Gastrocnemius medialis (tissue), 4 donors: ENCODE data around the gene TNN. TPM values are rescaled to one million over a fixed set of nuclear protein-coding genes. Genes with fewer than 3 reads are reported as not detected.

Experiments used
- ATAC-seq, 2 donors: fragments of 150-250 bp; one replicate each; pipeline ENCODE4 v1.9.1; 2016
- DNase-seq, 2 donors: peaks; one replicate each; pipeline ENCODE4 v3.0.0-alpha.2; 2019
- H3K27ac ChIP-seq, 4 donors: fragments of 200-600 bp; sonication (generic); 1 replicate in 1 of 4; 2 replicates in 3 of 4; pipeline ENCODE4 v1.5.1; 2016 to 2018; ENCODE audit warnings: mild to moderate bottlenecking in 2 of 4, moderate library complexity in 1 of 4
- H3K27me3 ChIP-seq, 3 donors: fragments of 200-600 bp; sonication (generic) in 2 of 3; 1 replicate in 1 of 3; 2 replicates in 2 of 3; pipeline versions ENCODE4 v1.5.1 to v1.6.0; 2016 to 2019; ENCODE audit warnings: mild to moderate bottlenecking in 1 of 3, moderate library complexity in 1 of 3
- H3K36me3 ChIP-seq, 2 donors: fragments of 200-600 bp; sonication (generic) in 1 of 2; one replicate each; pipeline ENCODE4 v1.5.1; 2017 to 2018
- H3K4me1 ChIP-seq, 2 donors: fragments of 200-600 bp; sonication (generic) in 1 of 2; one replicate each; pipeline ENCODE4 v1.5.1; 2016 to 2017; ENCODE audit warnings: mild to moderate bottlenecking in 2 of 2
- H3K4me3 ChIP-seq, 4 donors: fragments of 200-600 bp; sonication (generic) in 3 of 4; 1 replicate in 1 of 4; 2 replicates in 3 of 4; pipeline ENCODE4 v1.5.1; 2016 to 2019; ENCODE audit warnings: mild to moderate bottlenecking in 2 of 4
- H3K9me3 ChIP-seq, 3 donors: fragments of 200-600 bp; sonication (generic) in 2 of 3; 1 replicate in 1 of 3; 2 replicates in 2 of 3; pipeline ENCODE4 v1.5.1; 2016 to 2019
- CTCF ChIP-seq, 5 experiments: fragments of 450-650 bp in 3 of 5; fragments of 200-600 bp in 2 of 5; sonication (generic) in 2 of 5; IDR thresholded peaks in 4 of 5; conservative IDR thresholded peaks in 1 of 5; 1 replicate in 4 of 5; 2 replicates in 1 of 5; pipeline ENCODE4 v1.5.1; 2016 to 2019; ENCODE audit warnings: antibody characterized with exemption in 5 of 5, mild to moderate bottlenecking in 3 of 5, moderate library complexity in 3 of 5
- POLR2A ChIP-seq, 2 donors: fragments of 450-650 bp; IDR thresholded peaks; one replicate each; pipeline ENCODE4 v1.6.1; 2017; ENCODE audit warnings: antibody characterized with exemption in 2 of 2, mild to moderate bottlenecking in 2 of 2, moderate library complexity in 2 of 2
- in situ Hi-C, 4 donors: fragments of 200-750 bp; cut with MboI; loops; one replicate each; pipeline versions ENCODE4 v1.15.0 to v1.8.0; 2017; ENCODE audit warnings: low sequenced_read_pairs in 4 of 4
- intact Hi-C: fragments of 100-400 bp; cut with DNase I; formaldehyde crosslinking; loops from one replicate; pipeline ENCODE4 v1.15.1; 2023; ENCODE audit warnings: low total_unique reads
- total RNA-seq, 4 donors: library from RNA; depleted of rRNA; stranded (reverse); fragments of >200 nt; gene quantifications; one replicate each; pipeline versions ENCODE4 v1.1.0 to v1.2.3, GENCODE V29; 2016

TNN gene
- total RNA-seq, 4 donors from 2014 or later: 0.07 TPM; not detected in 3

- no peak for DNase-seq
- TF ChIP-seq POLR2A (IDR thresholded peaks at IDR 0.05): no peak
- TF ChIP-seq CTCF (IDR thresholded peaks at IDR 0.05 in 4 of 5, conservative IDR thresholded peaks at IDR 0.05 in 1 of 5): no peak
- Histone ChIP-seq H3K27me3 (no peaks in the 10 kb centered on the region), H3K4me1 (peaks cover 13 to 19% of the 10 kb centered on the region in 2 donors), H3K27ac (peak overlapping the region in 3 of 4 donors; percentile 3 to 29 (median 6)), H3K36me3 (no peaks in the 10 kb centered on the region), H3K9me3 (no peaks in the 10 kb centered on the region), H3K4me3 (no peak overlapping the region)
- in situ Hi-C loops (no loop called here), intact Hi-C loops (no loop called here)
- no peak for ATAC-seq
Measured at GRCh38 chr1:175197531-175197930, 129.9 kb downstream of the TNN start.

Other genes with a start within 250 kb of the TNN start
- 10 to 100 TPM; 32.9 to 99.6 (median 73.7) TPM for gene CACYBP, start 67.9 kb upstream of the TNN start, total RNA-seq
- 10 to 100 TPM; 10.8 to 15.6 (median 12.3) TPM for gene MRPS14, start 44.4 kb upstream of the TNN start, total RNA-seq
- gene KIAA0040, start 124.9 kb downstream of the TNN start, total RNA-seq: 10 to 100 TPM; 17.5 to 33.1 (median 19.5) TPM